Uterus (tissue), 4 donors: Measurements from ENCODE around the gene AHCYL1. TPM values are rescaled to one million over a fixed set of nuclear protein-coding genes. Genes with fewer than 3 reads are reported as not detected.

ENCODE experiments used
- DNase-seq, 2 donors: peaks; one replicate each; pipeline ENCODE4 v3.0.0-alpha.2; 2019 to 2020
- H3K27ac ChIP-seq, 2 donors: fragments of 200-600 bp; sonication (generic); 1 replicate in 1 of 2; 2 replicates in 1 of 2; pipeline ENCODE4 v1.5.1; 2016 to 2018
- H3K27me3 ChIP-seq, 2 donors: fragments of 200-600 bp; sonication (generic); one replicate each; pipeline ENCODE4 v1.5.1; 2018 to 2019; ENCODE audit warnings: control low read depth in 1 of 2
- H3K36me3 ChIP-seq, 2 donors: fragments of 200-600 bp; sonication (generic); one replicate each; pipeline ENCODE4 v1.5.1; 2019; ENCODE audit warnings: control low read depth in 1 of 2
- H3K4me1 ChIP-seq, 2 donors: fragments of 200-600 bp; sonication (generic); one replicate each; pipeline ENCODE4 v1.5.1; 2018 to 2019; ENCODE audit warnings: control low read depth in 1 of 2
- H3K4me3 ChIP-seq, 2 donors: fragments of 200-600 bp; sonication (generic); 1 replicate in 1 of 2; 2 replicates in 1 of 2; pipeline ENCODE4 v1.5.1; 2018 to 2019; ENCODE audit warnings: mild to moderate bottlenecking in 1 of 2
- H3K9me3 ChIP-seq, 2 donors: fragments of 200-600 bp; sonication (generic); one replicate each; pipeline ENCODE4 v1.5.1; 2019; ENCODE audit warnings: control low read depth in 1 of 2
- POLR2A ChIP-seq, 2 donors: fragments of 450-650 bp; IDR thresholded peaks; one replicate each; pipeline ENCODE4 v1.6.1; 2016; ENCODE audit warnings: antibody characterized with exemption in 2 of 2, mild to moderate bottlenecking in 1 of 2, moderate library complexity in 1 of 2
- intact Hi-C: fragments of 100-400 bp; cut with DNase I; formaldehyde crosslinking; loops from one replicate; pipeline ENCODE4 v1.15.1; 2023; ENCODE audit warnings: low total_unique reads
- total RNA-seq, 4 donors: library from RNA; depleted of rRNA in 3 of 4; stranded (reverse); fragments of >200 nt in 3 of 4; gene quantifications; one replicate each; pipeline versions ENCODE4 v1.1.0 to v1.2.4, GENCODE V29; 2014 to 2023
- TF ChIP-seq, protein P1 (sequence below), 4 experiments: fragments of 200-600 bp in 2 of 4; fragments of 450-650 bp in 2 of 4; sonication (generic) in 2 of 4; IDR thresholded peaks; one replicate each; pipeline ENCODE4 v1.5.1; 2016 to 2019; ENCODE audit warnings: antibody characterized with exemption in 4 of 4, mild to moderate bottlenecking in 2 of 4, moderate library complexity in 1 of 4
- donor health status: DM: yes; HTN: yes; CAD: no.

Gene AHCYL1
- total RNA-seq, 4 donors from 2014 or later: 51.2 to 183 (median 70.2) TPM

DNA sequence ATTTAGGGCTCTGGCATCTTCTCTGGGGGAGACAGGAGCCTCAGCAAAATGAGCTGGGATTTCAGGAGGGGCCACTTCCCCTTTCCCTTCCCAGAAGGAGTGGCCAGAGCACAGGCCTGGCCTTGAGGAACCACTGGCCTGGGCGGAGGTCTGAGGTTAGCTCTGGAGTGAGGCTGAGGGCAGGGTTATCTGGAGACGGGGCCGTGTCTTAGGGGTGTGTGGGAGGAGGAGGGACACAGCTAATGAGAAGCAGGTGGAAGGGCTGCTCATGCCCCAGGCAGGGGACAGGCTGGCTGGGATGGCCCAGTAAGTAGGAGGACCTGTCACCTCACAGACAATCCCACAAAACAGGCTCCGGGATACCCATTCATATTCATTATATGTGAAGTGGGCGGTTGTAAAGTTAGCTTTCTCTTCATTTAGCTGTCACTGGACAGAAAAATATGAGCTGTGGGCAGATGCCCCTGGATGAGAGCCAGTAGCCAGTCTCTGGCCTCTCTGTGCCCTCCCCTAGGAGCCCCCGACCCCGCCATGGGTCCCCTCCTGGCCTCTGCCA, 73.5 kb downstream of the AHCYL1 start:
- H3K36me3 ChIP-seq: no peaks in the 10 kb centered on the region
- H3K4me1 ChIP-seq: peaks cover 0 to 3% of the 10 kb centered on the region in 2 donors
- H3K9me3 ChIP-seq: no peaks in the 10 kb centered on the region
- TF ChIP-seq, protein P1, sequence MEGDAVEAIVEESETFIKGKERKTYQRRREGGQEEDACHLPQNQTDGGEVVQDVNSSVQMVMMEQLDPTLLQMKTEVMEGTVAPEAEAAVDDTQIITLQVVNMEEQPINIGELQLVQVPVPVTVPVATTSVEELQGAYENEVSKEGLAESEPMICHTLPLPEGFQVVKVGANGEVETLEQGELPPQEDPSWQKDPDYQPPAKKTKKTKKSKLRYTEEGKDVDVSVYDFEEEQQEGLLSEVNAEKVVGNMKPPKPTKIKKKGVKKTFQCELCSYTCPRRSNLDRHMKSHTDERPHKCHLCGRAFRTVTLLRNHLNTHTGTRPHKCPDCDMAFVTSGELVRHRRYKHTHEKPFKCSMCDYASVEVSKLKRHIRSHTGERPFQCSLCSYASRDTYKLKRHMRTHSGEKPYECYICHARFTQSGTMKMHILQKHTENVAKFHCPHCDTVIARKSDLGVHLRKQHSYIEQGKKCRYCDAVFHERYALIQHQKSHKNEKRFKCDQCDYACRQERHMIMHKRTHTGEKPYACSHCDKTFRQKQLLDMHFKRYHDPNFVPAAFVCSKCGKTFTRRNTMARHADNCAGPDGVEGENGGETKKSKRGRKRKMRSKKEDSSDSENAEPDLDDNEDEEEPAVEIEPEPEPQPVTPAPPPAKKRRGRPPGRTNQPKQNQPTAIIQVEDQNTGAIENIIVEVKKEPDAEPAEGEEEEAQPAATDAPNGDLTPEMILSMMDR (IDR thresholded peaks at IDR 0.05): no peak
- TF ChIP-seq POLR2A (IDR thresholded peaks at IDR 0.05): no peak
- intact Hi-C loops: no loop called here
- DNase-seq: no peak
- H3K27ac ChIP-seq: no peak overlapping the region
- H3K4me3 ChIP-seq: no peak overlapping the region
- no peaks in the 10 kb centered on the region for H3K27me3 ChIP-seq

DNA sequence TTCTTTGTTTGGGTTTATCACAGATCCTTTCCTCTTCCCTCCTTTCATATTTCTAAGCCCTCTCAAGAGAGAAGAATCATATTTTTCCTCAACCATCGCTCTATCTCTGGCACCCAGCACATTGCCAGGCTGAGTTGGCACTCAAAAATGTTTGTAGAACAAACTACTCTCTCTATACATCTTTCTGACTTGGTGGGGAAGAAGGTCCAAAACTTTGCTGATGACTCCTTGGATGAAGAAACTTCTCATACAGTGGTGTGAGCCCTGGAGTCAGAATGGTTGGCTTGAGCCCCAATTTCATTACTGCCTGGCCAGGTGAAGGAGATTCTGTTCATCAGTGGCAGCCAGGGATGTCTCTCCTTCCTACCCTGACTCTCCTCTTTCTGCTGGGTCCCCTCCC, 74.0 kb downstream of the AHCYL1 start:
- no peaks in the 10 kb centered on the region for H3K36me3 ChIP-seq
- no peaks in the 10 kb centered on the region for H3K9me3 ChIP-seq
- no peak for TF ChIP-seq POLR2A (IDR thresholded peaks at IDR 0.05)
- TF ChIP-seq, protein P1 (IDR thresholded peaks at IDR 0.05): no peak
- no peak for DNase-seq
- H3K4me3 ChIP-seq: no peak overlapping the region
- peaks cover 0 to 3% of the 10 kb centered on the region in 2 donors for H3K4me1 ChIP-seq
- intact Hi-C loops: no loop called here
- H3K27ac ChIP-seq: no peak overlapping the region
- no peaks in the 10 kb centered on the region for H3K27me3 ChIP-seq

DNA sequence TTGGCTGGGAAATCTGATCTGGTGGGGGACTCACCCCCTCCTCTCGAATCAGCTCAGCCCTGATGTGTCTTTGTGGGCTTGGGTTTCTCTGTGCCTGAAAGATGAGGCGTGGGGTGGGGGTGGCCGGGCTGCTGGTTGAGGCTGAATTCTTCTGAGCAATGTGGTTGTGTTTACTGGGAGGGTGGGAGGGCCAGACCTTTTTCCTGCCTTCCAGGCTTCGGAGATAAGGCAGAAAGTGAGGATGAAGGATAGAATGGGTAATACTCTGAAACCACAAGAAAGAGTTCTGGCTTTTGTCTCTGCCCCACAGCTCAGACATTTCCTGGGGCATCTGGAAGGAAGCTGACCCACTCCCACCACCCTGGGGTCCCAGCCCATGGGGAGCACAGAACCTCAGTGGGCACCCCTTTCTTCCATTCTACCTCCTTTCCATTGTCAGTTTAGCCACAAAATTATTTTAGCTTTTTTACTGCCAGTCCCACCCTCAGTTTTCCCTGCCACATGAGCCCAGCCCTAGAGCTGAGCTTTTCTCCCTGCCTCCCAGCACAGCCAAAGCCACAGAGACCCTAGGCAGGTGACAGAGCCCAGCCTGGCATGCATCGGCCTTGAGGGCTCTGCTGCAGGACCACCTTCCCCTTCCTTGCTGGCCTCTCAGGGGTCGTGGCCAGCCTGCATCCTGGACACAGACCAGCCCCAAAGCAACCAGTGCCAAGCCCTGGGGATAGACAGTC, 74.7 kb downstream of the AHCYL1 start:
- no peak for DNase-seq
- TF ChIP-seq, protein P1 (IDR thresholded peaks at IDR 0.05): no peak
- TF ChIP-seq POLR2A (IDR thresholded peaks at IDR 0.05): no peak
- H3K27ac ChIP-seq: no peak overlapping the region
- H3K27me3 ChIP-seq: no peaks in the 10 kb centered on the region
- H3K4me3 ChIP-seq: no peak overlapping the region
- no peaks in the 10 kb centered on the region for H3K36me3 ChIP-seq
- H3K4me1 ChIP-seq: peaks cover 0 to 3% of the 10 kb centered on the region in 2 donors
- H3K9me3 ChIP-seq: no peaks in the 10 kb centered on the region
- intact Hi-C loops: no loop called here

DNA sequence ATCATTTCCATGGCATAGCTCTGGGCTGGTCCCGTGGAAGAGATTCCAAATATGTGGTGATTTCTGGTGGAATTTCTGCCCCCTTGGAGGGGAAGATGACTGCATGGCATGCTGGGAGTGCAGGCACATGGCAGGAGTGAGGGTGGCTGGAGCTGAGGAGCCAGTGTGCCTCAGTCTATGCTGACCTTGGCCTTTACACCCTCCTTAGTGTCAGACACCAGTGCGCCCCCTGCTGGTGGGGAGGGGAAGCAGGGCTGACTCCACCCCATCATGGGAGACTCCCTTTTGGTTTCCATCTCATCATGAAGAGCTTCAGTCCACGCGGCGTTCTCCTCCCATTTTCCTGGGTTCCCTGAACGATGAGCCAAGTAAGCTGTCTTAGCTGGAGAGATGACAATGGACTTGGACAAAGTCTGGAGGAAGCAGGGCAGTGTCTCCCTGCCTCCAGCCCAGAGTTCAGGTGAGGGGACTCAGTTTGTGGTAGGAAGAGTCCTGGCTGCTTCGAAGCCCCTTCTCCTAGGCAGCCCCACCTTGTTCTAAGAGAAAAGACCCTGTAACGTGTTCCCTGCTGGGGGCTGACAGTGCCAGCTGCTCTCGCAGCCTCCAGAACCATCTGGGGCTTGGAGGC, 75.6 kb downstream of the AHCYL1 start:
- H3K4me3 ChIP-seq: no peak overlapping the region
- H3K27me3 ChIP-seq: no peaks in the 10 kb centered on the region
- H3K9me3 ChIP-seq: no peaks in the 10 kb centered on the region
- no peak for TF ChIP-seq POLR2A (IDR thresholded peaks at IDR 0.05)
- TF ChIP-seq, protein P1 (IDR thresholded peaks at IDR 0.05): peak in 3 of 4 experiments; percentile 22 to 49 (median 24)
- H3K36me3 ChIP-seq: no peaks in the 10 kb centered on the region
- no peak overlapping the region for H3K27ac ChIP-seq
- peaks cover 0 to 3% of the 10 kb centered on the region in 2 donors for H3K4me1 ChIP-seq
- intact Hi-C loops: no loop called here
- DNase-seq: peak in 1 of 2 donors; percentile 26

DNA sequence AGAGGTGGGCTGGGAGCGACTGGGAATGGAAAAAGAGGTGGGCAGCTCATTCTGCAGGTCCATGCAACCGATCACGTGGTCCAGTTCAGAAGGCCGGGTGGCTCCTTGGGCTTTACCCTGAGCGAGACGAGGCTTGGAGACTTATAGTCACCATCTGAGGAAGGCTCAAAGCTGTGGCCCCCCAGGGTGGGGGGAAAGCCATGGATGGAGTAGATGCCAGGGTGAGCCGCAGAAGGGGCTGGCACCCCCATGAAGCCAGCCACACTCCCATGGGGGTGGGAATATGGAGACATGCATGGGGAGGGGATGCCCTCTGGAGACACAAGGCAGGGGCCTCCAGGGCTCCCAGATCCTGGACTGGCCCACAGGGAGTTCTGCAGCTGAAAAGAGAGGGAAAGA, 76.1 kb downstream of the AHCYL1 start:
- Histone ChIP-seq H3K4me3 (no peak overlapping the region), H3K9me3 (no peaks in the 10 kb centered on the region), H3K27me3 (no peaks in the 10 kb centered on the region), H3K36me3 (no peaks in the 10 kb centered on the region), H3K27ac (no peak overlapping the region), H3K4me1 (peaks cover 0 to 3% of the 10 kb centered on the region in 2 donors)
- intact Hi-C loops: no loop called here
- DNase-seq: no peak
- TF ChIP-seq, protein P1 (IDR thresholded peaks at IDR 0.05): no peak
- no peak for TF ChIP-seq POLR2A (IDR thresholded peaks at IDR 0.05)
